Measurements from ENCODE around the gene PSMD1.

- no peak for TF ChIP-seq SP1 (IDR thresholded peaks at IDR 0.05)
- TF ChIP-seq ELF4 (IDR thresholded peaks at IDR 0.05) = no peak
- no peak for TF ChIP-seq TARDBP (IDR thresholded peaks at IDR 0.05)
- no peak for TF ChIP-seq FOXA1 (IDR thresholded peaks at IDR 0.05)
- TF ChIP-seq CTBP1 (IDR thresholded peaks at IDR 0.05; ENCODE audit: borderline replicate concordance) = no peak
Observed at GRCh38 chr2:231163414-231164095, 106.9 kb downstream of the PSMD1 start.

Measured in HEK293T (cell line).